Naive thymus-derived CD4-positive, alpha-beta T cell (primary cell): ENCODE measurements around the gene PKNOX2. TPM values are rescaled to one million over a fixed set of nuclear protein-coding genes. Genes with fewer than 3 reads are reported as not detected.

Experiments
- ATAC-seq: fragments of 150-1000 bp; cut with Tn5 transposase; 2 replicates; pipeline ENCODE4 v1.10.0; 2021; ENCODE audit warnings: mild to moderate bottlenecking, moderate library complexity
- CTCF ChIA-PET: fragments of 350-600 bp; sonication (Branson Sonifier 250); formaldehyde crosslinking; loops from one replicate; lab custom pipeline; 2021; ENCODE audit warnings: antibody characterized with exemption; lab: Charles Lee
- POLR2A ChIA-PET: fragments of 350-600 bp; sonication (Branson Sonifier 250); formaldehyde crosslinking; loops from one replicate; lab custom pipeline; 2021; ENCODE audit warnings: antibody characterized with exemption, inconsistent platforms; lab: Charles Lee
- DNase-seq, 9 donors: peaks; one replicate each; pipeline versions ENCODE4 v3.0.0 to v3.0.0-alpha.2; 2020 to 2022; ENCODE audit warnings: mixed read lengths in 1 of 9
- H3K27ac ChIP-seq: one replicate; pipeline ENCODE4 v1.7.0; 2013; ENCODE audit warnings: mild to moderate bottlenecking, low read depth, low read length, moderate library complexity
- H3K27me3 ChIP-seq, 2 donors: one replicate each; pipeline ENCODE4 v1.7.0; 2013; ENCODE audit warnings: low read length in 2 of 2, mild to moderate bottlenecking in 2 of 2, moderate library complexity in 2 of 2; ENCODE audit not compliant: control insufficient read depth in 2 of 2, insufficient read depth in 2 of 2
- H3K36me3 ChIP-seq, 3 experiments: 1 replicate in 2 of 3; 2 replicates in 1 of 3; pipeline ENCODE4 v1.7.0; 2013; ENCODE audit warnings: low read length in 3 of 3, mild to moderate bottlenecking in 3 of 3, moderate library complexity in 1 of 3; ENCODE audit not compliant: insufficient read depth in 3 of 3, control insufficient read depth in 2 of 3
- H3K4me1 ChIP-seq, 2 donors: one replicate each; pipeline ENCODE4 v1.7.0; 2013; ENCODE audit warnings: low read length in 2 of 2, mild to moderate bottlenecking in 2 of 2, moderate library complexity in 1 of 2; ENCODE audit not compliant: control insufficient read depth in 2 of 2, insufficient read depth in 2 of 2
- H3K4me3 ChIP-seq: 2 replicates; pipeline ENCODE4 v1.7.0; 2013; ENCODE audit warnings: mild to moderate bottlenecking, low read length
- H3K9me3 ChIP-seq, 3 experiments: 1 replicate in 2 of 3; 2 replicates in 1 of 3; pipeline ENCODE4 v1.7.0; 2013; ENCODE audit warnings: low read length in 3 of 3; ENCODE audit not compliant: control insufficient read depth in 2 of 3
- H3K27ac Mint-ChIP-seq, 9 donors: one replicate each; pipeline ENCODE4 v1.8.0; 2020 to 2022; ENCODE audit warnings: mixed read lengths in 9 of 9, mild to moderate bottlenecking in 8 of 9, moderate library complexity in 5 of 9, inconsistent platforms in 2 of 9
- H3K27me3 Mint-ChIP-seq, 5 donors: one replicate each; pipeline ENCODE4 v1.8.0; 2021 to 2022; ENCODE audit warnings: mixed read lengths in 5 of 5, mild to moderate bottlenecking in 1 of 5
- H3K36me3 Mint-ChIP-seq, 5 donors: one replicate each; pipeline ENCODE4 v1.8.0; 2020 to 2022; ENCODE audit warnings: mixed read lengths in 5 of 5, mild to moderate bottlenecking in 3 of 5, inconsistent platforms in 1 of 5
- H3K4me1 Mint-ChIP-seq, 7 donors: one replicate each; pipeline ENCODE4 v1.8.0; 2020 to 2022; ENCODE audit warnings: mixed read lengths in 7 of 7, mild to moderate bottlenecking in 3 of 7, inconsistent platforms in 1 of 7
- H3K4me3 Mint-ChIP-seq, 10 donors: one replicate each; pipeline ENCODE4 v1.8.0; 2020 to 2022; ENCODE audit warnings: mild to moderate bottlenecking in 10 of 10, mixed read lengths in 10 of 10, moderate library complexity in 6 of 10, inconsistent platforms in 2 of 10
- H3K9me3 Mint-ChIP-seq, 11 donors: one replicate each; pipeline ENCODE4 v1.8.0; 2020 to 2022; ENCODE audit warnings: mixed read lengths in 11 of 11, mild to moderate bottlenecking in 4 of 11, inconsistent platforms in 1 of 11, moderate library complexity in 1 of 11
- intact Hi-C, 2 donors: fragments of 100-400 bp; cut with micrococcal nuclease; formaldehyde crosslinking; loops; one replicate each; pipeline ENCODE4 v1.15.1; 2023
- polyA plus RNA-seq, 2 donors: library from polyadenylated mRNA; unstranded; fragments of 300-500 nt; fragmentation: Illumina TruSeq; gene quantifications; one replicate each; pipeline ENCODE4 v1.2.3, GENCODE V29; 2021
- total RNA-seq, 6 experiments: library from RNA in 5 of 6; stranded (reverse) in 5 of 6; gene quantifications; 1 replicate in 5 of 6; 2 replicates in 1 of 6; pipeline ENCODE4 v1.2.3 and lab custom pipeline; 2021 to 2026

The PKNOX2 gene
- total and polyA plus RNA-seq, 7 experiments from 2014 or later: not detected

- CTCF ChIA-PET: no interaction called here
- ATAC-seq: no peak
- no peak overlapping the region for H3K4me3 ChIP-seq
- Mint-ChIP-seq H3K9me3 (no peaks in the 10 kb centered on the region), H3K4me1 (no peaks in the 10 kb centered on the region), H3K36me3 (no peaks in the 10 kb centered on the region), H3K4me3 (no peak overlapping the region), H3K27ac (no peak overlapping the region), H3K27me3 (peaks cover 33 to 63% (median 41%) of the 10 kb centered on the region in 5 donors)
- H3K9me3 ChIP-seq: no peaks in the 10 kb centered on the region
- POLR2A ChIA-PET: no interaction called here
- H3K27me3 ChIP-seq: no peaks in the 10 kb centered on the region
- H3K36me3 ChIP-seq: no peaks in the 10 kb centered on the region
- intact Hi-C loops: loop anchor here in 1 of 2 donors (5.0 kb wide), 1 partner anchor 367 kb away; no protein-coding TSS in a partner anchor
- no peaks in the 10 kb centered on the region for H3K4me1 ChIP-seq
- no peak overlapping the region for H3K27ac ChIP-seq
- no peak for DNase-seq
Measured at GRCh38 chr11:125179895-125180294, 15.3 kb downstream of the PKNOX2 start.

- no peaks in the 10 kb centered on the region for H3K4me1 ChIP-seq
- H3K36me3 ChIP-seq: no peaks in the 10 kb centered on the region
- H3K4me3 Mint-ChIP-seq: no peak overlapping the region
- H3K9me3 ChIP-seq: no peaks in the 10 kb centered on the region
- H3K27ac Mint-ChIP-seq: no peak overlapping the region
- ChIA-PET POLR2A (no interaction called here), CTCF (no interaction called here)
- intact Hi-C loops: loop anchor here in 1 of 2 donors (5.0 kb wide), 1 partner anchor 367 kb away; no protein-coding TSS in a partner anchor
- H3K4me3 ChIP-seq: no peak overlapping the region
- no peak overlapping the region for H3K27ac ChIP-seq
- H3K9me3 Mint-ChIP-seq: no peaks in the 10 kb centered on the region
- DNase-seq: no peak
- no peaks in the 10 kb centered on the region for H3K36me3 Mint-ChIP-seq
- ATAC-seq: no peak
- peaks cover 35 to 59% (median 36%) of the 10 kb centered on the region in 5 donors for H3K27me3 Mint-ChIP-seq
- no peaks in the 10 kb centered on the region for H3K4me1 Mint-ChIP-seq
- no peaks in the 10 kb centered on the region for H3K27me3 ChIP-seq
Measured at GRCh38 chr11:125180413-125181305, 16.1 kb downstream of the PKNOX2 start.

GRCh38 chr11:125182573-125182972 lies 18.0 kb downstream of the PKNOX2 start:
- no peaks in the 10 kb centered on the region for H3K9me3 ChIP-seq
- no peak overlapping the region for H3K4me3 ChIP-seq
- no peaks in the 10 kb centered on the region for H3K4me1 Mint-ChIP-seq
- ChIA-PET POLR2A (no interaction called here), CTCF (no interaction called here)
- H3K27me3 Mint-ChIP-seq: peaks cover 28 to 50% (median 43%) of the 10 kb centered on the region in 5 donors
- H3K4me1 ChIP-seq: no peaks in the 10 kb centered on the region
- DNase-seq (no peak), ATAC-seq (no peak)
- no peaks in the 10 kb centered on the region for H3K36me3 ChIP-seq
- H3K27ac Mint-ChIP-seq: no peak overlapping the region
- H3K4me3 Mint-ChIP-seq: no peak overlapping the region
- intact Hi-C loops: loop anchor here in 1 of 2 donors (5.0 kb wide), 1 partner anchor 365 kb away; no protein-coding TSS in a partner anchor
- H3K27me3 ChIP-seq: no peaks in the 10 kb centered on the region
- H3K27ac ChIP-seq: no peak overlapping the region
- no peaks in the 10 kb centered on the region for H3K36me3 Mint-ChIP-seq
- H3K9me3 Mint-ChIP-seq: peaks cover 0 to 7% (median 0%) of the 10 kb centered on the region in 11 donors

GRCh38 chr11:125183641-125184040 lies 19.1 kb downstream of the PKNOX2 start:
- POLR2A ChIA-PET: no interaction called here
- Mint-ChIP-seq H3K4me3 (no peak overlapping the region), H3K9me3 (peaks cover 0 to 7% (median 0%) of the 10 kb centered on the region in 11 donors), H3K27me3 (peaks cover 38 to 57% (median 49%) of the 10 kb centered on the region in 5 donors), H3K4me1 (no peaks in the 10 kb centered on the region), H3K36me3 (no peaks in the 10 kb centered on the region), H3K27ac (no peak overlapping the region)
- H3K9me3 ChIP-seq: no peaks in the 10 kb centered on the region
- no peak overlapping the region for H3K4me3 ChIP-seq
- DNase-seq: no peak
- H3K4me1 ChIP-seq: no peaks in the 10 kb centered on the region
- ATAC-seq: no peak
- intact Hi-C loops: loop anchor here in 1 of 2 donors (5.0 kb wide), 1 partner anchor 364 kb away; no protein-coding TSS in a partner anchor
- CTCF ChIA-PET: no interaction called here
- no peaks in the 10 kb centered on the region for H3K27me3 ChIP-seq
- no peaks in the 10 kb centered on the region for H3K36me3 ChIP-seq
- H3K27ac ChIP-seq: no peak overlapping the region

- POLR2A ChIA-PET: no interaction called here
- peaks cover 0 to 8% of the 10 kb centered on the region in 2 donors for H3K27me3 ChIP-seq
- H3K27ac ChIP-seq: no peak overlapping the region
- Mint-ChIP-seq H3K27ac (no peak overlapping the region), H3K4me3 (no peak overlapping the region), H3K27me3 (peaks cover 59 to 80% (median 71%) of the 10 kb centered on the region in 5 donors), H3K4me1 (no peaks in the 10 kb centered on the region), H3K9me3 (peaks cover 0 to 20% (median 3%) of the 10 kb centered on the region in 11 donors), H3K36me3 (peaks cover 0 to 8% (median 0%) of the 10 kb centered on the region in 5 donors)
- H3K9me3 ChIP-seq: peaks cover 0 to 4% (median 0%) of the 10 kb centered on the region in 3 experiments
- ATAC-seq (no peak), DNase-seq (no peak)
- H3K4me3 ChIP-seq: no peak overlapping the region
- no peaks in the 10 kb centered on the region for H3K4me1 ChIP-seq
- intact Hi-C loops: no loop called here
- CTCF ChIA-PET: no interaction called here
- H3K36me3 ChIP-seq: no peaks in the 10 kb centered on the region
Measured at GRCh38 chr11:125188021-125188420, 23.5 kb downstream of the PKNOX2 start.

- DNase-seq: no peak
- Mint-ChIP-seq H3K4me1 (no peaks in the 10 kb centered on the region), H3K4me3 (no peak overlapping the region), H3K27ac (no peak overlapping the region), H3K9me3 (peaks cover 0 to 30% (median 12%) of the 10 kb centered on the region in 11 donors), H3K36me3 (peaks cover 0 to 9% (median 0%) of the 10 kb centered on the region in 5 donors), H3K27me3 (peaks cover 56 to 74% (median 62%) of the 10 kb centered on the region in 5 donors)
- no peak overlapping the region for H3K4me3 ChIP-seq
- H3K27me3 ChIP-seq: peaks cover 0 to 8% of the 10 kb centered on the region in 2 donors
- peaks cover 0 to 18% (median 0%) of the 10 kb centered on the region in 3 experiments for H3K9me3 ChIP-seq
- intact Hi-C loops: no loop called here
- no peaks in the 10 kb centered on the region for H3K36me3 ChIP-seq
- CTCF ChIA-PET: no interaction called here
- POLR2A ChIA-PET: no interaction called here
- H3K4me1 ChIP-seq: no peaks in the 10 kb centered on the region
- ATAC-seq: no peak
- no peak overlapping the region for H3K27ac ChIP-seq
Measured at GRCh38 chr11:125190566-125190965, 26.0 kb downstream of the PKNOX2 start.
